Parathyroid adenoma (tissue), 2 donors: ENCODE results near the gene NDC80.
"Not testable (repeated sequence)": the region's sequence is repeated elsewhere in the genome, so short reads cannot be mapped to it uniquely, and the experiment has no call there.

ENCODE experiments used
- H2AFZ ChIP-seq: fragments of 300-600 bp; sonication (generic); one replicate; pipeline ENCODE4 v1.7.0; 2017; ENCODE audit warnings: antibody characterized with exemption, mild to moderate bottlenecking
- H3K27ac ChIP-seq: fragments of 300-600 bp; sonication (generic); one replicate; pipeline ENCODE4 v1.7.0; 2017
- H3K27me3 ChIP-seq: fragments of 300-600 bp; sonication (generic); one replicate; pipeline ENCODE4 v1.7.0; 2017; ENCODE audit warnings: low read length; ENCODE audit not compliant: control insufficient read depth, insufficient read depth
- H3K36me3 ChIP-seq: fragments of 300-600 bp; sonication (generic); one replicate; pipeline ENCODE4 v1.7.0; 2017; ENCODE audit warnings: low read length; ENCODE audit not compliant: control insufficient read depth, insufficient read depth
- H3K4me1 ChIP-seq: fragments of 300-600 bp; sonication (generic); one replicate; pipeline ENCODE4 v1.7.0; 2017; ENCODE audit warnings: control low read depth
- H3K4me2 ChIP-seq: fragments of 300-600 bp; sonication (generic); one replicate; pipeline ENCODE4 v1.7.0; 2017; ENCODE audit warnings: low read length
- H3K4me3 ChIP-seq: fragments of 300-600 bp; sonication (generic); one replicate; pipeline ENCODE4 v1.7.0; 2017; ENCODE audit warnings: low read depth, low read length
- H3K79me2 ChIP-seq: fragments of 300-600 bp; sonication (generic); one replicate; pipeline ENCODE4 v1.7.0; 2017; ENCODE audit warnings: control low read depth
- H3K9ac ChIP-seq: fragments of 300-600 bp; sonication (generic); one replicate; pipeline ENCODE4 v1.7.0; 2017; ENCODE audit warnings: mild to moderate bottlenecking
- H3K9me3 ChIP-seq: fragments of 300-600 bp; sonication (generic); one replicate; pipeline ENCODE4 v1.7.0; 2017; ENCODE audit warnings: low read length; ENCODE audit not compliant: control insufficient read depth
- TF ChIP-seq, protein P1 (sequence below): fragments of 300-600 bp; sonication (generic); IDR thresholded peaks from one replicate; pipeline ENCODE4 v1.7.0; 2017; ENCODE audit warnings: antibody characterized with exemption, mild to moderate bottlenecking
- donor health status: primary hyperparathyroidism.

NDC80 gene

DNA sequence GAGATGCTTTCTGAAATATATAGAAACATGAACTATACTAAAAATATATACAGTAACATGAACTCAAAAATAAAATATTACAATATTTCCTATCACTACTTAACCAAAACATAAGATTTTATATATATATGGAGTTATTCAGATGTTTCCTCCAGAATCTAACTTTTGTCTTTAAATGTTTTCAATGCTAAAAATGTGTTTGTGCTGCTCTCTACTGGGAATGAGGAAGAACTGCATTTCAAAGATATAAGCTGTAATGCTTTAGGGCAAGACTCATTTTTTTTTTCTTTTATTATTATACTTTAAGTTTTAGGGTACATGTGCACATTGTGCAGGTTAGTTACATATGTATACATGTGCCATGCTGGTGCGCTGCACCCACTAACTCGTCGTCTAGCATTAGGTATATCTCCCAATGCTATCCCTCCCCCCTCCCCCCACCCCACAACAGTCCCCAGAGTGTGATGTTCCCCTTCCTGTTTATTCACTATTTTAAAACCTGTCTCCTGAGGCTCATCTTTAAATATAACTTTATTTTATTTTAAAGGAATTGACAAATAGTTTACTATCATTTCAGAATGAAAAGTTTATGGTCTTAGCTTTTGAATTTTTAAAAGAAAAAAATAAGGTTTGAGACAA is 29.3 kb upstream of the NDC80 start:
- H3K9ac ChIP-seq, H3K4me2 ChIP-seq, H2AFZ ChIP-seq, H3K27me3 ChIP-seq, H3K36me3 ChIP-seq, H3K4me1 ChIP-seq, H3K27ac ChIP-seq, H3K4me3 ChIP-seq, H3K9me3 ChIP-seq, H3K79me2 ChIP-seq: not testable (repeated sequence)
- TF ChIP-seq, protein P1, sequence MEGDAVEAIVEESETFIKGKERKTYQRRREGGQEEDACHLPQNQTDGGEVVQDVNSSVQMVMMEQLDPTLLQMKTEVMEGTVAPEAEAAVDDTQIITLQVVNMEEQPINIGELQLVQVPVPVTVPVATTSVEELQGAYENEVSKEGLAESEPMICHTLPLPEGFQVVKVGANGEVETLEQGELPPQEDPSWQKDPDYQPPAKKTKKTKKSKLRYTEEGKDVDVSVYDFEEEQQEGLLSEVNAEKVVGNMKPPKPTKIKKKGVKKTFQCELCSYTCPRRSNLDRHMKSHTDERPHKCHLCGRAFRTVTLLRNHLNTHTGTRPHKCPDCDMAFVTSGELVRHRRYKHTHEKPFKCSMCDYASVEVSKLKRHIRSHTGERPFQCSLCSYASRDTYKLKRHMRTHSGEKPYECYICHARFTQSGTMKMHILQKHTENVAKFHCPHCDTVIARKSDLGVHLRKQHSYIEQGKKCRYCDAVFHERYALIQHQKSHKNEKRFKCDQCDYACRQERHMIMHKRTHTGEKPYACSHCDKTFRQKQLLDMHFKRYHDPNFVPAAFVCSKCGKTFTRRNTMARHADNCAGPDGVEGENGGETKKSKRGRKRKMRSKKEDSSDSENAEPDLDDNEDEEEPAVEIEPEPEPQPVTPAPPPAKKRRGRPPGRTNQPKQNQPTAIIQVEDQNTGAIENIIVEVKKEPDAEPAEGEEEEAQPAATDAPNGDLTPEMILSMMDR: peak; percentile 58

DNA sequence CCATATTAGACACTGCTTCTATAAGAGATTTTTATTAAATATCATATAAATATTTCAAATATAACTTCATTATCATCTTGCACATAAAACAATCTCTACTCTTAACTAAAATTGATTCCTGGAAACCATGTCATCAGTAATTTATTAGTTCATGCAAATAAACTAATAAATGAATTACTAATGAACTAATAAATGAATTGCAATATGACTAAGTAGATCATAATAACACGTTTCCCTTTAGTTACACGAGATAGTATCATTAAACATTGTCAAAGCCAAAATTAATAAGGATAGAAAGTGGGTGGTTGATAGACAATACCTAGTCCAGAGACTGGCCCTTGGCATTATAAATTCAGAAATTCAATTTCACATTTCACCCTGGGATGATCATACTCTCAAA is 26.2 kb upstream of the NDC80 start:
- no peak overlapping the region for H3K4me2 ChIP-seq
- TF ChIP-seq, protein P1: no peak
- H3K9me3 ChIP-seq: no peaks in the 10 kb centered on the region
- no peak overlapping the region for H3K4me3 ChIP-seq
- H2AFZ ChIP-seq: no peak overlapping the region
- no peaks in the 10 kb centered on the region for H3K36me3 ChIP-seq
- no peak overlapping the region for H3K9ac ChIP-seq
- no peak overlapping the region for H3K27ac ChIP-seq
- H3K27me3 ChIP-seq: no peaks in the 10 kb centered on the region
- no peaks in the 10 kb centered on the region for H3K4me1 ChIP-seq
- H3K79me2 ChIP-seq: no peaks in the 10 kb centered on the region

DNA sequence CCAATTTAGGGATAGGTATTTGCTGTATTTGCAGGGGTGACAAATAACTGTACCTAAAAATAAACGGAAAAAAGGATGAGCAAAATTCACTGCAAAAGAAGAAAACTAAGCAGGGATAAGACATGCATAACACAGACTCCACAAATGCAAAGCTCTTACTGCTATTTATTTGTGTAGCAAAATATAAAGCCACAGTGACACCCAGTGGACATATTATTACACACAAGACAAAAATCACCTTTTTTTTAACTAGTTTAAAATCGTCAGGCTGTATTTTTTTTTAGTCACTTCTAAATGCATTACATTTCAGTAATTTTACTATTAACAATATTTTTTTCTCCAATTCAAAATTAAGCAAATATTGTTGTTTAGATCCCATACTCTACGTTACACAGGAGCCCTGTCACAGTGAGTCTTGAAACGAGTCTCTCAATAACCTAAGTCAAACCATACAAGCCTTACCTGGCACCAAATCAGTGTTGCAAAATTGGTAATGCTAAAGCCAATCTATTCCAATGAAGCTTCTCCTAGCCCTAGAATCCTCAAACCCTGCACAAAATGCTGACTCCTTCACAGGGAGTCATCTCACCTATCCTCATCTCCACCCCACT is 23.8 kb upstream of the NDC80 start:
- Histone ChIP-seq H3K4me1 (no peaks in the 10 kb centered on the region), H3K4me3 (no peak overlapping the region), H3K9me3 (no peaks in the 10 kb centered on the region), H3K9ac (no peak overlapping the region), H3K4me2 (no peak overlapping the region), H3K36me3 (no peaks in the 10 kb centered on the region), H3K79me2 (no peaks in the 10 kb centered on the region), H2AFZ (no peak overlapping the region), H3K27me3 (no peaks in the 10 kb centered on the region), H3K27ac (no peak overlapping the region)
- TF ChIP-seq, protein P1: peak; percentile 47

DNA sequence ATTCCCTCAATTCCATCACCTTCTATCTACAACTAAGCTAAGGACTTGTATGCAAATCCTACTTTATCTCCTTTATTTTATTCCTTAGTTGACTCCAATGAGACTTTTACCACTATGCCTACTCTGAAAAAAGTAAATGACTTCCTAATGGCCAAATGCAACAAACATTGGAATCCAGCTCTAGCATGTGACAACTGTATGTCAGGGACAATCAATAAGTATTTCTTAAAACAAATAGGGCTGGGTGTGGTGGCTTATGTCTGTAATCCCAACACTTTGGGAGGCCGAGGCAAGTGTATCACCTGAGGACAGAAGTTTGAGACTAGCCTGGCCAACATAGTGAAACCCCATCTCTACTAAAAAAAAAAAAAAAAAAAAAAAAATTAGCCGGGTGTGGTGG is 21.9 kb upstream of the NDC80 start:
- Histone ChIP-seq H3K27ac (no peak overlapping the region), H3K79me2 (no peaks in the 10 kb centered on the region)
- TF ChIP-seq, protein P1: no peak

DNA sequence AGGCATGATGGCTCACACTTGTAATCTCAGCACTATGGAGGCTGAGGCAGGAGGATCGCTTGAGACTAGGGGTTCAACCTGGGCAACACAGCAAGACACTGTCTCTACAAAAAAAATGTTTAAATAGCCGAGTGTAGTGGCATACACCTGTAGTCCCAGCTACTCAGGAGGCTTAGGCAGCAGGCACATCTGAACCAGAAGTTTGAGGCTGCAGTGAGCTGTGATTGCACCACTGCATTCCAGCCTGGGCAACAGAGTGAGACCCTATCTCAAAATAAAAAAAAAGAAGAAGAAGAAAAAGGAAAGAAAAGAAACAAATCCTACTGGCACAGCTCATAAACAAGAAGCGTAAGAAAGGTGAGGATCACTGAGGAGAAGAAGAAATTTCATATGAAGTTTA is 19.9 kb upstream of the NDC80 start:
- H3K9ac ChIP-seq: no peak overlapping the region
- no peak overlapping the region for H2AFZ ChIP-seq
- H3K4me1 ChIP-seq: no peaks in the 10 kb centered on the region
- H3K36me3 ChIP-seq: no peaks in the 10 kb centered on the region
- no peaks in the 10 kb centered on the region for H3K9me3 ChIP-seq
- TF ChIP-seq, protein P1: no peak
- H3K4me2 ChIP-seq: no peak overlapping the region
- no peaks in the 10 kb centered on the region for H3K79me2 ChIP-seq
- H3K27ac ChIP-seq: no peak overlapping the region
- no peak overlapping the region for H3K4me3 ChIP-seq
- no peaks in the 10 kb centered on the region for H3K27me3 ChIP-seq

More for the DNA sequence above, 21.9 kb upstream of the NDC80 start:
- no peak overlapping the region for H2AFZ ChIP-seq
- H3K9me3 ChIP-seq: no peaks in the 10 kb centered on the region
- no peaks in the 10 kb centered on the region for H3K36me3 ChIP-seq
- H3K9ac ChIP-seq: no peak overlapping the region
- H3K4me3 ChIP-seq: no peak overlapping the region
- H3K27me3 ChIP-seq: no peaks in the 10 kb centered on the region
- no peaks in the 10 kb centered on the region for H3K4me1 ChIP-seq
- H3K4me2 ChIP-seq: no peak overlapping the region
